Epithelial cell of prostate (primary cell): ENCODE data around the gene C12orf60.

Experiments used
- DNase-seq: peaks from one replicate; pipeline ENCODE4 v3.0.0-alpha.2; 2011; ENCODE audit warnings: low read depth, low spot score
- H3K27ac ChIP-seq: fragments of 450-650 bp; 2 replicates; pipeline ENCODE4 v1.5.1; 2017; ENCODE audit warnings: mild to moderate bottlenecking

C12orf60 gene

DNA sequence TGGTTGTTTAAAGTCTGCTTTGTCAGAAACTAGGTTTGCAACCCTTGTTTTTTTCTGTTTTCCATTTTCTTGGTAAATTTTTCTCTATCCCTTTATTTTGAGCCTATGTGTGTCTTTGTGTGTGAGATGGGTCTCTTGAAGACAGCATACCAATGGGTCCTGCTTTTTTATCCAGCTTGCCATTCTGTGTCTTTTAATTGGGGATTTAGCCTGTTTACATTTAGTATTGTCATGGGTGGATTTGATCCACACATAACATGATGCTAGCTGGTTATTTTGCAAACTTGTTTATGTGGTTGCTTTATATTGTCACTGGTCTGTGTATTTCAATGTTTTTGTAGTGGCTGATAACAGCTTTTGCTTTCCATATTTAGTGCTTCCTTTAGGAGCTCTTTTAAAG is 57.0 kb downstream of the C12orf60 start:
- no peak for DNase-seq
- no peak overlapping the region for H3K27ac ChIP-seq

DNA sequence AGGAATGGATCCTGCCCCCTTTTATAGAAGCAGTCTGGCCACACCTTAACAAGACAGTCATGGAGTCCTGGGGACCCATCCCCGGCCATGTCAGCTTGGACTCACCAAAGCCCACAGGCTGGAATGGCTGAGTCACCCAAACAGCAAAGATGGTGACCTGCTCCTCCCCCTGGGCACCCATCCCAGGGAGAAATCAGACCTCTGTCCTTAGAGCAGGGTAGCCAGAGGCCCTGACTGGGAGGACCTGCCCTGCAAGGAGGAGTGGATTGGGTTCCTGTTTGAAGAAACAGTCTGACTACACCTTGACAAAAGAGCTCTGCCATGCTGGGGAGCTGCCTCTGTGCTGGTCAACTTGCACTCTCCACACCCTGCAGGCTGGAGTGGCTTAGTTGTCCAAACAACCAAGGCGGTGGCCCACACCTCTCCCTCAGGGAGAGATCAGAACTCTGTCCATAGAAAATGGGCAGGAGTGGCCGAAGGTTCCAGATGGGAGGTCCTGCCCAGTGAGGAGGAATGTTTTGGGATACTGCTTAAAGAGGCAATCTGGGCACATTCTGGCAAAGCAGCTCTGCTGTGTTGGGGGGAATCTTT is 65.5 kb downstream of the C12orf60 start:
- no peak for DNase-seq

DNA sequence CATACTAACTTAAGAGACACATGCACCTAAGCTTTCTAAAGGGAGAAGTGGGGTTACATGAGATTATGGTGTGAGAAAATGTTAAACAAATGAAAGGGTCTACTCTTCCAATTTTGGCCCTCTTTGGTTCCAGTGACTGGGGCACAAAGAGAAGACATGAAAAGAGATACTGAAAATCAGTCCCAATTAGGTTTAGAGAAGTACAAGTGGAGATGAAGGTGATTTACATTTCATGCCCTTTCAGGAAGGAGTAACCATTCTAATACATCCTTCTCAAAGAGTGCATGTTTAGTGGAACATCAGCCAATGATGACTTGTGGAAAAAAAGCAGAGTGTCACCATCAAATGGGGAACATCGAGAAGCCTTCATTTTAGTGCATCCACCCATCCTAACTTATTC is 67.8 kb downstream of the C12orf60 start:
- no peak overlapping the region for H3K27ac ChIP-seq

More for the DNA sequence above, 65.5 kb downstream of the C12orf60 start:
- H3K27ac ChIP-seq: no peak overlapping the region

DNA sequence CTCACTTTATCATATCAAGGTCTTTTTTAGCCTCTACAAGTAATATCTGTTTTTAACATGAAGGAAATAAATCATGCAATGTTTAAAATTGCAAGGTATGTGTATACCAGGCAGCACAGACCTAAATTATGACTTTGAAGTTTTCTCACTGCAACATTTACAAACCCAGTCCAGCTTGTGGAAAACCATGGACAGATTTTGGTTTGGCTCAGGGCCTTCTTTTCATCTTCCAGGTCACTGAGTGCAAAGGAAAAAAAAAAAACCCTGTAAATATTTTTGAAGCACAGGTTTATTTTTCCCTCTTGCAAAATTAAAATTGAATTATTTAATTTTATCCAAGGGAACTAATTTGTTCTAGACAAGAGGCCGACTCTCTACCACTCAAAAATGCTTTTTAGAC is 68.4 kb downstream of the C12orf60 start:
- H3K27ac ChIP-seq: no peak overlapping the region
- no peak for DNase-seq

More for the DNA sequence above, 67.8 kb downstream of the C12orf60 start:
- DNase-seq: no peak

DNA sequence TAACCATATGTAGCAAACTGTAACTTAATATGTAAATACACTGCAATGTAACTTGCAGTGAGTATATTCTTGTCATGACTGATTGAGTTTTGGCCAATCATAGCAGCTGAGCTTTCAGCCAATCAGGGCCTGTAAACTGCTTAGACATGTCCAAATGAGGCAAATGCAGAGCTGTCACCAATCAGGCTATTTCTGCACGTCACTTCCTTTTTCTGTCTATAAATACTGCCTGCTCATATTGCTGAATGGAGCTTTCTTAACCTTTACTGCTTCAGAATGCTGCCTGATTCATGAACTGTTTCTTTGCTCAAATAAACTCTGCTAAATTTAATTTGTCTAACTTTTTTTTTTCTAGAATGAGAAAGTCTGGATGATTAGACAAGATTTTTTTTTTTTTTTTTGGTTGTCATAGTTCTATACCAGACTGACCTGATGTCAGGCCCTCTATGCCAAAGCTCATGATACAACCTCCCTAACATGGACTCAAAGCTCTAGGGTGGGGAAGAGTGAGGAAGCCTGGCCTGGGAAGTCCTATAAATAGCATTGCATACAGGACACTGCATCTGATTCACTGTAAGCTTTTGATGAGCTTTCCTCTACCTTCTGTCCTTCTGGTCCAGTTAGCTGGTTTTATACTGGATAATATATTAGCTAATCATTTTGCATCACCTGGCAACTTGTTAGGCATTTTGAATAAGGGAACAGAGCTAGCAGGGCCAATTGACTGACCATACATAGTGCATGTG is 70.1 kb downstream of the C12orf60 start:
- DNase-seq: no peak
- H3K27ac ChIP-seq: no peak overlapping the region
